Activated T-cell treated with anti-CD3 and anti-CD28 coated beads, Interleukin-2, amount 50 U/mL, for 72 hours (primary cell): ENCODE data around the gene ELAVL3. TPM values are rescaled to one million over a fixed set of nuclear protein-coding genes. Genes with fewer than 3 reads are reported as not detected.
"Not testable (repeated sequence)": the region's sequence is repeated elsewhere in the genome, so short reads cannot be mapped to it uniquely, and the experiment has no call there.

Experiments
- ATAC-seq, 2 donors: fragments of 150-1000 bp; cut with Tn5 transposase; replicated peaks in 1 of 2; 2 replicates each; pipeline ENCODE4 v1.10.0; 2021; ENCODE audit warnings: moderate library complexity in 2 of 2, mild to moderate bottlenecking in 1 of 2
- DNase-seq, 2 donors: peaks; one replicate each; pipeline ENCODE4 v3.0.0; 2021 to 2022; ENCODE audit warnings: mixed read lengths in 1 of 2
- H3K27ac Mint-ChIP-seq: one replicate; pipeline ENCODE4 v1.8.0; 2022; ENCODE audit warnings: mild to moderate bottlenecking, moderate library complexity, mixed read lengths
- H3K27me3 Mint-ChIP-seq: one replicate; pipeline ENCODE4 v1.8.0; 2022; ENCODE audit warnings: low read depth, mixed read lengths
- H3K36me3 Mint-ChIP-seq, 2 donors: one replicate each; pipeline ENCODE4 v1.8.0; 2022; ENCODE audit warnings: mixed read lengths in 2 of 2, mild to moderate bottlenecking in 1 of 2; ENCODE audit not compliant: insufficient read depth in 2 of 2
- H3K4me1 Mint-ChIP-seq: one replicate; pipeline ENCODE4 v1.8.0; 2022; ENCODE audit warnings: low read depth, mixed read lengths
- H3K4me3 Mint-ChIP-seq, 2 donors: one replicate each; pipeline ENCODE4 v1.8.0; 2022; ENCODE audit warnings: mild to moderate bottlenecking in 2 of 2, mixed read lengths in 2 of 2, moderate library complexity in 2 of 2
- H3K9me3 Mint-ChIP-seq, 2 donors: one replicate each; pipeline ENCODE4 v1.8.0; 2022; ENCODE audit warnings: mixed read lengths in 2 of 2
- total RNA-seq, 2 donors: library from RNA; stranded (reverse); gene quantifications; one replicate each; pipeline ENCODE4 v1.2.3, GENCODE V29; 2022

The ELAVL3 gene
- total RNA-seq, 2 donors from 2014 or later = 0.48 TPM; not detected in 1

DNA sequence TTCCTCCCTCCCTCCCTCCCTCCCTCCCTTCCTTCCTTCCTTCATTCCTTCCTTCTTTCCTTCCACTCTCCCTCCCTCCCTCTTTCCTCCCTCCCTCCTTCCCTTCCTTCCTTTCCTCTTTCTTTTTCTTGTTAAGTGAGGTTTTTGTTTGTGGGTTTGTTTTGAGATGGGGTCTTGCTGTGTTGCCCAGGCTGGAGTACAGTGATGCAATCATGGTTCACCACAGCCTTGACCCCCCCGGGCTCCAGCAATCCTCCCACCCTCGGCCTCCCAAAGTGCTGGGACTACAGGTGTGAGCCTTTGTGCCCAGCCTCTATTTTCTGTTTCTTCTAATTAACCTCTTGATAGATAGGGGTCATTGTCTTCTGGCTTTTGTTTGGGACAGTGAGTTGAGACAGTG, 19.4 kb downstream of the ELAVL3 start:
- H3K27ac Mint-ChIP-seq = no peak overlapping the region
- no peak for DNase-seq
- no peak for ATAC-seq
- no peaks in the 10 kb centered on the region for H3K36me3 Mint-ChIP-seq
- H3K4me3 Mint-ChIP-seq = no peak overlapping the region
- no peaks in the 10 kb centered on the region for H3K9me3 Mint-ChIP-seq
- peaks cover 12% of the 10 kb centered on the region for H3K27me3 Mint-ChIP-seq
- no peaks in the 10 kb centered on the region for H3K4me1 Mint-ChIP-seq

DNA sequence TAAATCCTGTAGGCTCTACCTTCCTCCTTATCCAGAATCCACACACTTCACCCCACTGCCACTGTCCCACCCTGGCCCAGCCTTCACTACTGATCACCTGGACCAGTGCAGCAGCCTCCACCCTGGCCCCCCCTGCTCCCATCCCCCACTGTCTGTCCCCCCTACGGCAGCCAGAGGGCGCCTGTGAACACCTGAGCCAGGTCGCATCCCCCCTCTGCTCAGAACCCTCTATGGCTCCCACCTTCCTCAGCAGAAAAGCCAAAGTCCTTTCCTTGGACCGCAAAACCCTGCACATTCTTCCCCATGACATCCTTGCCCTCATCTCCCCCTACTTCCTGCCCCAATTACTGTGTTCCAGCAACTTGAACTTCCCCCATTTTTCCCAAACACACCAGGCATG, 20.6 kb downstream of the ELAVL3 start:
- peak in 1 of 2 donors; percentile 35 for DNase-seq
- Mint-ChIP-seq H3K36me3 (no peaks in the 10 kb centered on the region), H3K27ac (no peak overlapping the region), H3K4me3 (no peak overlapping the region), H3K4me1 (no peaks in the 10 kb centered on the region), H3K9me3 (no peaks in the 10 kb centered on the region), H3K27me3 (peaks cover 12% of the 10 kb centered on the region)
- ATAC-seq = peak in 1 of 2 donors; percentile 51

DNA sequence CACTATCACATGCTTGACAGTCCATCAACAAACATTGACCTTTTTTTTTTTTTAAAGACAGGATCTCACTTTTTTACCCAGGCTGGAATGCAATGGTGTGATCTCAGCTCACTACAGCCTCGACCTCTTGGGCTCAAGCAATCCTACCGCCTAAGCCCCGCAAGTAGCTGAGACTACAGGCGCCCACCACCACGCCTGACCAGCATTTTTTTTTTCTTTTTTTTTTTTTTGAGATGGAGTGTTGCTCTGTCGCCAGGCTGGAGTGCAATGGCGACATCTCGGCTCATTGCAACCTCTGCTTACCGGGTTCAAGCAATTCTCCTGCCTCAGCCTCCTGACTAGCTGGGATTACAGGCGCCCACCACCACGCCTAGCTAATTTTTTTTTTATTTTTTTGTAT, 21.9 kb downstream of the ELAVL3 start:
- H3K36me3 Mint-ChIP-seq, H3K4me1 Mint-ChIP-seq, ATAC-seq, DNase-seq, H3K9me3 Mint-ChIP-seq, H3K4me3 Mint-ChIP-seq, H3K27ac Mint-ChIP-seq: not testable (repeated sequence)
- H3K27me3 Mint-ChIP-seq = peaks cover 12% of the 10 kb centered on the region

DNA sequence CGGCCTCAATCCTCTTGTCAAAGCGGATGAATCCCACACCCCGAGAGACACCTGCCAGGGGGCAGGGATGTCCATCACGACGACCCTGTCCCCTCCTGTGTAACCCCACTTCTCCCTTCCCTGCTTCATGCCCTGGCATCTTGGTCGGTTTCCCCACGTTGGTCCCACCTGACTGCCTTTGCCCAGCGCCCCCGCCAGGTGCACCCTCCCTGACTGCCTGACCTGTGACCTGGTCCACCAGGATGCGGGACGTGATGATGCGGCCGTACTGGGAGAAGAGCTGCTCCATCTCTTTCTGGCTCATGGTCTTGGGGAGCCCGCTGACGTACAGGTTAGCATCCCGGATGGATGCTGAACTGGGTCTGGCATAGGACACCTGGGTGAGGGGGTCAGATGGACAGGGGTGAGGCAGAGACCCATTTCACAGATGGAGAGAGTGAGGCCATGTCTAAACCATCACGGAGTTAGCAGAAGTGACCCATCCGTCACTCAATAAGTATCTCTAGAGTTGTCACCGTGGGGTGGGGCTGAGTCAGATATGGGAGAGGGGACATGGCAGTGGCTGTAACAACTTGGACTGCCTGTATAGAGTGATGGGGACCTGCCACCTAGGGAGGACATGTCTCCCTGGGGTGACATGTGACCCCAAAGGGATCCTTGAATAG, 22.5 kb downstream of the ELAVL3 start:
- Mint-ChIP-seq H3K9me3 (no peaks in the 10 kb centered on the region), H3K4me1 (no peaks in the 10 kb centered on the region), H3K36me3 (no peaks in the 10 kb centered on the region), H3K4me3 (no peak overlapping the region), H3K27ac (no peak overlapping the region), H3K27me3 (peaks cover 12% of the 10 kb centered on the region)
- ATAC-seq (no peak), DNase-seq (no peak)

DNA sequence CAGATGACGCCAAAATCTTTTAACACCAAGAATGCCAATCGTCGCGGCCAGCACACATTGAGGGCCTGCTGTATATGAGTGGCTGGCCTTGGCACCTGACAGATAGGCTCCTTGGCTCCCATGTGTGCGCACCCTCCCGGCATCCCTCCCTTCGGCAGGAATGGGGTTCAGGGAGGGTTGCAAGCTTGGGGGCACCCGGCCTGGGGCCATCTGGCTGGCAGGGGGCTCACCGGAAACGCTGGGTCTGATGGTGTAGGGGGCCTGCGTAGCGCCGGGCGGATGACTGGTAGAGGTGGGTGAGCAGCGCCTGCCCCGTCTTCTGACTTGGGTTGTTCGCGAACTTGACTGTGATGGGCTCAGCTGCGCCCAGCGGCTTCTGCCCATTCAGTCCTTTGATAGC, 23.0 kb downstream of the ELAVL3 start:
- Mint-ChIP-seq H3K9me3 (no peaks in the 10 kb centered on the region), H3K4me3 (no peak overlapping the region), H3K27ac (no peak overlapping the region), H3K27me3 (peaks cover 12% of the 10 kb centered on the region), H3K4me1 (no peaks in the 10 kb centered on the region), H3K36me3 (no peaks in the 10 kb centered on the region)
- ATAC-seq (no peak), DNase-seq (no peak)

DNA sequence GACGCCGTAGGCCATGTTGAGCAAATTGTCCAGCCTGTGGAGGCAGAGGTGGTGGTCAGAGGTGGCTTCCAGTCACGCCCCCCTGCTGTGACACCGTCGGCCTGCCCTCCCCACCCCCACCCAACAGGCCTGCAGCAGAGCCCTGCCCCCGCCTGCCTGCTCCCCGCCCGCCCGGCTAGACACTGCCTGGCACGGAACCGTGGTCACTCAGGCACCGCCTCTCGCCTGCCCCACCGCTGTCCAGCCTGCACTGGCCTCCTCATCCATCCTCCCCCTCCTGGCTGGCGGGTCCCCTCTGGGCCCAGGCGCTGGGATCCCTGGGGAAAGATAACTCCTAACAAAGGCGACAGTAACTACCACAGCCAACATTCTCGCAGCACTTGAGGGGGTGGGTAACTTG, 23.7 kb downstream of the ELAVL3 start:
- no peak for ATAC-seq
- no peaks in the 10 kb centered on the region for H3K36me3 Mint-ChIP-seq
- H3K27me3 Mint-ChIP-seq = peaks cover 12% of the 10 kb centered on the region
- no peak overlapping the region for H3K27ac Mint-ChIP-seq
- H3K4me3 Mint-ChIP-seq = no peak overlapping the region
- no peaks in the 10 kb centered on the region for H3K4me1 Mint-ChIP-seq
- DNase-seq = no peak
- no peaks in the 10 kb centered on the region for H3K9me3 Mint-ChIP-seq

DNA sequence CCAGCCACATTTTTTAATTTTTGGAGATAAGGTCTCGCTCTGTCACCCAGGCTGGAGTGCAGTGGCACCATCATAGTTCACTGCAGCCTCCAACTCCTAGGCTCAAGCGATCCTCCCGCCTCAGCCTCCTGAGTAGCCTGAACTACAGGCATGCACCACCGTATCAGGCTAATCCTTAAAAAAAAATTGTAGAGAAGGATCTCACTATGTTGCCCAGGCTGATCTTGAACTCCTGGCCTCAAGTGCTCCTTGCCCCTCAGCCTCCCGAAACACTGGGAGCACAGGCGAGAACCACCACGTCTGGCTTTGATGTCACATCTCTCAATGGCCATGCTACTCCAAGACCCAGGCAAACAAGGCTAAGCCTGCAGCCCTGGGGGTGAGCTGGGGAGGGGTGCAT, 24.2 kb downstream of the ELAVL3 start:
- Mint-ChIP-seq H3K27me3 (peaks cover 12% of the 10 kb centered on the region), H3K36me3 (no peaks in the 10 kb centered on the region), H3K27ac (no peak overlapping the region), H3K4me3 (no peak overlapping the region), H3K4me1 (no peaks in the 10 kb centered on the region), H3K9me3 (no peaks in the 10 kb centered on the region)
- no peak for DNase-seq
- ATAC-seq = no peak

DNA sequence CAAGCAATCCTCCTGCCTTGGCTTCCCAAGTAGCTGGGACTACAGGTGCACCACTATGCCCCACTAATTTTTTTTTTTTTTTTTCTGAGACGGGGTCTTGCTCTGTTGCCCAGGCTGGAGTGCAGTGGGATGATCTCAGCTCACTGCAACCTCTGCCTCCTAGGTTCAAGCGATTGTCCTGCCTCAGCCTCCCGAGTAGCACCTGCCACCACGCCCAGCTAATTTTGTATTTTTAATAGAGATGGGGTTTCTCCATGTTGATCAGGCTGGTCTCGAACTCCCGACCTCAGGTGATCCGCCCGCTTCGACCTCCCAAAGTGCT, 25.7 kb downstream of the ELAVL3 start:
- H3K36me3 Mint-ChIP-seq, H3K27me3 Mint-ChIP-seq, H3K9me3 Mint-ChIP-seq, H3K27ac Mint-ChIP-seq, H3K4me3 Mint-ChIP-seq, H3K4me1 Mint-ChIP-seq, DNase-seq, ATAC-seq: not testable (repeated sequence)

DNA sequence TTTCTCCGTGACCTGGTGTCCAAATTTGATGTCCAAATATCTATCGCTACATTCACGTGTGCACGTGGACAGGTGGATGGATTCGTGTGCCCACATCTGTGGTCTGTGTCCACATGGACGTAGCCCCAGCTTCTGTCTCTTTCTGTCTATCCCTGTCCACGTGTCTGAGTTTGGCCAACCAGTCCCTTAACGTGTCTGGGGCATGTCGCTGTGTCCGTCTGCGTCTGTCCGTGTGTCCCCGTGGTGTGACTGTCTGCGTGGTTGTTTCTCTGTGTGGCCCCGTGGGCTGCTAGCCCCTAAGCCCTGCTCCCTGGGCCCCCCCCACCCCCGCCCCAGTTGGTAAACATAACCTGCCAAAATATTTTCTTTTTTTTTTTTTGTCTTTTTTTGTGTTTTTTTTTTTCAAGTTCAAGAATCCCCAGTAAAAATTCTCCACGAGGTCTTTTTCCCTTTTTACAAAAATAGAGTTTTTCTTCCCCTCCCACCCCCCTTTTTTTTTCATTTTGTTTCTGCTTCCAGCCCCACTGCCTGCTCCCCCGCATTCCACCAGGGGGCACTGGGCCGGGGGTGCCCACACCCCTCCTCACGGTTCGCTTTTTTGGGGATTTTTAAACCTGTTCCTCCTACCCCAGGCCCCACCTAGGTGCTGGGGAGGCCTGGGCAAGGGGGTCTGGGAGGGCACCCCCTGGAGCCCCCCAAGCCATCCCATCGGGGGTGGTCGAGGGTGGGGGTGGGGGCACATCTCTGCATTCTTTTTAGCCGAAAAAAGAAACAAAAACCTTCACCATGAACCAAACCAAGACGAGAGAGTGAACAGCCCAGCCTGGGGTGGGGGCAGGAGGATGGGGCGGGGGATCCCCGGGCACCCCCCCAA, 27.1 kb downstream of the ELAVL3 start:
- ATAC-seq = no peak

DNA sequence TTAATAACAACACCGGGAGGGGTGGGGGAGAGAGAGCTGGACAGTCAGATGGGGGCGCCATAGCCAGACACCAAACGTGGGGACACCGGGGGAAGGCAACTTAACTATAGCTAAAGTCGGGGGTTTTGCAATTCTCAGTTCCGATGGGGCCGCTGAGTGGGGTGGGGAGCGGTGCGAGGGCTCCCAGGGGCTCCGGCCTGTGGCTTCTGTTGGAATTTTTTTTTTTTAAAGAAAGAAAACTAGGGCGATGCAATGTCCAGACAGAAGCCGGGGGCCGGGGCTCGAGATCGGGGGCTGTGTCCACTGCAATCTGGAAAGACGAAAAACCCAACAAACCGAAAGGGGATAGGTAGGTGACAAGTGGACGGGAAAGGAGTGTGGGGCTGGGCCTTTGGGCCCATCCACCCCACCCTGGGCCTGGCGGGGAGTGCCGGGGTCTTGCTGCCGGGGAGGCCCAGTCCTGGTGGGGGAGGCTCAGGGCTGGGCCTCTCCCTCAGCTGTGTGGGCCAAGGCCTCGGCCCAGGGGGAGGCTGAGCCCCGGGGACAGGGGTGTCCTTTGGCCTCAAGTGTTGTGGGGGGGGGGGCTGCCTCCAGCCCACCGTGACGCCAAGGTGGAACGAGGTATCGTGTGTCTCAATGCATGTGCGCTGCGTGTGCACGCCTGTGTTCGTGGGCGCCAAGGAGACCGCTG, 28.1 kb downstream of the ELAVL3 start:
- Mint-ChIP-seq H3K36me3 (no peaks in the 10 kb centered on the region), H3K4me3 (no peak overlapping the region), H3K9me3 (no peaks in the 10 kb centered on the region), H3K27me3 (no peaks in the 10 kb centered on the region), H3K27ac (no peak overlapping the region), H3K4me1 (no peaks in the 10 kb centered on the region)
- DNase-seq (no peak), ATAC-seq (no peak)

More for the DNA sequence above, 27.1 kb downstream of the ELAVL3 start:
- peak; percentile 29 to 46 for DNase-seq
- Mint-ChIP-seq H3K27ac (no peak overlapping the region), H3K4me3 (no peak overlapping the region), H3K36me3 (no peaks in the 10 kb centered on the region), H3K4me1 (no peaks in the 10 kb centered on the region), H3K27me3 (no peaks in the 10 kb centered on the region), H3K9me3 (no peaks in the 10 kb centered on the region)

DNA sequence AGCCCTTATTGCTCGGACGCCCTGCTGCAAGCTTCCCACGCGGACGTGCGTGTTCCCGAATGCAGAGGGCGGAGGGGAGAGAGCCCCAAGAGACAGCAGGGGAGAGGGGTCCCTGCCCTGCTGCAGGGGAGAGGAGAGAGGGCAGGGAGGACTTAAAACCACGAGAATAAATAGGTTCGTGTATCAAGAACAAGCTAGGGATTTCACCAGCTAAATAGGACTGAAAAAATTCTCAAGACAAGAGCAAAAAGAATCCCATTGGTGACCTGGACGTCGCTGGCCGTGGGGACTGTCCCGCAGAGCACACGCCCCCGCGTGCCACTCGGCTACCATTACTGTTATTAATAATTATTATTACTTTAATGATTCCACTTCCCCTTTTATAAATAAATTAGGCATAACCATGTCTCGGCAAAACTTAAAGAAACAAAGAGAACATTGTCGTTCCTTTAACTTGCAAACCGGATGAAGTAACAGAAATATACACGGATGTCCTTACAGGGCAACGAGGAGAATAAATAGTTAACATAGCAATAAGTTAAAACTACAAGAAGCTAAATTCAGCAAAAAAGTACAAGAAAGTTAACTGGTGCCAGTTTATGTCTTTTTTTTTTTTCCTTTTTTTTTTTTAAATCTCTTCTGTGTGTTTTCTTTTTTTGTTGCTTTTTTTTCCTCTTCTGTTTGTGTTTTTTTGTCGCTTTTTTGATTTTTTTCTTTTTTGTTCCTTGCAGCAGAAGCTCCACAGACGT, 28.8 kb downstream of the ELAVL3 start:
- Mint-ChIP-seq H3K9me3 (no peaks in the 10 kb centered on the region), H3K27ac (no peak overlapping the region)

DNA sequence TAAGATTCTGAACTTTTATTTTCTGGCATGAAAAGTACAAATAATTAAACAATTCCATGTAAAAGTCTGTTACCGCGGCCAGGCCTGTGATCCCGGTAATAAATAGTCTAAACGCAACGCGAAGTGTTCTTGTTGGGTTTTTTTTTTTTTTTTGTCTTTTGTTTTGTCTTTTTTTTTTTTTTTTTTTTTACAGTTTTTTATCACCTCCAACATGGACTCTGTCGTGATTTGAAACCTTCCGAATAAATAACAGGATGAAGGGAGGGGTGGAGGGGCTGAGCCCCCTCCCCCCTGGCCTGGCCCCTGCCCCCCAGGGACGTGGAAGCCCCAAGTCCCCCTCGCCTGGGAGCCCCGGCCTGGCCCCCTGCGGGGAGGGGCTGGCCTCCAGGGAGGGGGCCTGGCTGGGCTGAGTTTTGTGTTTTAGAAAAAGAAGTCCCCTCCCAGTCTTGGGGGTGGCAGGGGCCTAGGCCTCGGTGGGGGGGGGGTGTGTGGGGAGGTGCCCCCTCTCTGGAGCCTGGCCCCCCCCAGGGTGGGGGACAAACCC, 29.4 kb downstream of the ELAVL3 start:
- no peak overlapping the region for H3K27ac Mint-ChIP-seq
- ATAC-seq = no peak
- H3K27me3 Mint-ChIP-seq = no peaks in the 10 kb centered on the region
- DNase-seq = no peak
- no peak overlapping the region for H3K4me3 Mint-ChIP-seq
- no peaks in the 10 kb centered on the region for H3K4me1 Mint-ChIP-seq
- no peaks in the 10 kb centered on the region for H3K9me3 Mint-ChIP-seq
- H3K36me3 Mint-ChIP-seq = no peaks in the 10 kb centered on the region

More for the DNA sequence above, 28.8 kb downstream of the ELAVL3 start:
- no peak for DNase-seq
- Mint-ChIP-seq H3K36me3 (no peaks in the 10 kb centered on the region), H3K4me1 (no peaks in the 10 kb centered on the region), H3K4me3 (no peak overlapping the region), H3K27me3 (no peaks in the 10 kb centered on the region)
- no peak for ATAC-seq
